ENCODE results near the gene VIT. TPM values are rescaled to one million over a fixed set of nuclear protein-coding genes. Genes with fewer than 3 reads are reported as not detected.

Gene VIT
- total and polyA plus RNA-seq, 2 donors (not counting 1 experiment from before 2014, with no cell fraction given): 0.17 to 0.62 TPM

GRCh38 chr2:36707050-36707449 is 10.5 kb downstream of the VIT start:
- no peak overlapping the region for H3K4me3 ChIP-seq (replicated peaks in 1 of 4; ENCODE audit: control extremely low read depth in 1 of 4, insufficient read depth in 1 of 4, low read depth in 3 of 4, low read length in 4 of 4)
- no peak for TF ChIP-seq EZH2 (IDR thresholded peaks at IDR 0.05; ENCODE audit: low read length, missing control alignments)
- TF ChIP-seq CTCF (conservative IDR thresholded peaks at IDR 0.05 in 1 of 2, IDR thresholded peaks at IDR 0.05 in 1 of 2; ENCODE audit: low read depth in 1 of 2, low read length in 2 of 2): no peak
- H3K4me2 ChIP-seq (ENCODE audit: extremely low read depth, insufficient read depth, low read length): no peak overlapping the region
- no peak overlapping the region for H2AFZ ChIP-seq (ENCODE audit: low read length)
- no peaks in the 10 kb centered on the region for H3K9me3 ChIP-seq (ENCODE audit: control insufficient read depth, insufficient read depth, low read depth, low read length)
- H4K20me1 ChIP-seq (ENCODE audit: control insufficient read depth, extremely low read depth, insufficient read depth, low read length): no peaks in the 10 kb centered on the region
- H3K4me1 ChIP-seq (ENCODE audit: control insufficient read depth, extremely low read depth, insufficient read depth, low read length): peaks cover 3% of the 10 kb centered on the region
- H3K36me3 ChIP-seq (ENCODE audit: control insufficient read depth, insufficient read depth, low read length): no peaks in the 10 kb centered on the region
- H3K27ac ChIP-seq (ENCODE audit: insufficient read depth, low read length): peak overlapping the region; percentile 49
- H3K27me3 ChIP-seq (ENCODE audit: control insufficient read depth, insufficient read depth, low read length): no peaks in the 10 kb centered on the region
- H3K9ac ChIP-seq (ENCODE audit: insufficient read depth, low read length): no peak overlapping the region
- DNase-seq (ENCODE audit: low read depth in 2 of 2): peak in 1 of 2 donors; percentile 75
- H3K79me2 ChIP-seq (ENCODE audit: control insufficient read depth, insufficient read depth, low read length): no peaks in the 10 kb centered on the region

- Histone ChIP-seq H4K20me1 (ENCODE audit: control insufficient read depth, extremely low read depth, insufficient read depth, low read length) (no peaks in the 10 kb centered on the region), H3K4me1 (ENCODE audit: control insufficient read depth, extremely low read depth, insufficient read depth, low read length) (peaks cover 3% of the 10 kb centered on the region), H2AFZ (ENCODE audit: low read length) (peak overlapping the region; percentile 54), H3K9ac (ENCODE audit: insufficient read depth, low read length) (no peak overlapping the region), H3K4me2 (ENCODE audit: extremely low read depth, insufficient read depth, low read length) (no peak overlapping the region), H3K9me3 (ENCODE audit: control insufficient read depth, insufficient read depth, low read depth, low read length) (no peaks in the 10 kb centered on the region), H3K27ac (ENCODE audit: insufficient read depth, low read length) (peak overlapping the region; percentile 49), H3K27me3 (ENCODE audit: control insufficient read depth, insufficient read depth, low read length) (no peaks in the 10 kb centered on the region), H3K4me3 (replicated peaks in 1 of 4; ENCODE audit: control extremely low read depth in 1 of 4, insufficient read depth in 1 of 4, low read depth in 3 of 4, low read length in 4 of 4) (no peak overlapping the region), H3K36me3 (ENCODE audit: control insufficient read depth, insufficient read depth, low read length) (no peaks in the 10 kb centered on the region), H3K79me2 (ENCODE audit: control insufficient read depth, insufficient read depth, low read length) (no peaks in the 10 kb centered on the region)
- peak in 1 of 2 donors; percentile 44 for DNase-seq (ENCODE audit: low read depth in 2 of 2)
- TF ChIP-seq EZH2 (IDR thresholded peaks at IDR 0.05; ENCODE audit: low read length, missing control alignments) (no peak), CTCF (conservative IDR thresholded peaks at IDR 0.05 in 1 of 2, IDR thresholded peaks at IDR 0.05 in 1 of 2; ENCODE audit: low read depth in 1 of 2, low read length in 2 of 2) (peak in 1 of 2 donors; percentile 2)
Observed at GRCh38 chr2:36708041-36708741, 11.7 kb downstream of the VIT start.

GRCh38 chr2:36710858-36711515 is 14.5 kb downstream of the VIT start:
- no peak for DNase-seq (ENCODE audit: low read depth in 2 of 2)
- no peaks in the 10 kb centered on the region for H4K20me1 ChIP-seq (ENCODE audit: control insufficient read depth, extremely low read depth, insufficient read depth, low read length)
- H3K4me3 ChIP-seq (replicated peaks in 1 of 4; ENCODE audit: control extremely low read depth in 1 of 4, insufficient read depth in 1 of 4, low read depth in 3 of 4, low read length in 4 of 4): no peak overlapping the region
- H3K27me3 ChIP-seq (ENCODE audit: control insufficient read depth, insufficient read depth, low read length): no peaks in the 10 kb centered on the region
- no peaks in the 10 kb centered on the region for H3K9me3 ChIP-seq (ENCODE audit: control insufficient read depth, insufficient read depth, low read depth, low read length)
- no peak overlapping the region for H2AFZ ChIP-seq (ENCODE audit: low read length)
- peaks cover 3% of the 10 kb centered on the region for H3K4me1 ChIP-seq (ENCODE audit: control insufficient read depth, extremely low read depth, insufficient read depth, low read length)
- no peak overlapping the region for H3K4me2 ChIP-seq (ENCODE audit: extremely low read depth, insufficient read depth, low read length)
- TF ChIP-seq CTCF (conservative IDR thresholded peaks at IDR 0.05 in 1 of 2, IDR thresholded peaks at IDR 0.05 in 1 of 2; ENCODE audit: low read depth in 1 of 2, low read length in 2 of 2) (no peak), EZH2 (IDR thresholded peaks at IDR 0.05; ENCODE audit: low read length, missing control alignments) (no peak)
- no peaks in the 10 kb centered on the region for H3K79me2 ChIP-seq (ENCODE audit: control insufficient read depth, insufficient read depth, low read length)
- no peak overlapping the region for H3K27ac ChIP-seq (ENCODE audit: insufficient read depth, low read length)
- no peaks in the 10 kb centered on the region for H3K36me3 ChIP-seq (ENCODE audit: control insufficient read depth, insufficient read depth, low read length)
- H3K9ac ChIP-seq (ENCODE audit: insufficient read depth, low read length): no peak overlapping the region
